Measurements from ENCODE around the gene TMEM14A. TPM values are rescaled to one million over a fixed set of nuclear protein-coding genes. Genes with fewer than 3 reads are reported as not detected.

TMEM14A gene
- total RNA-seq, 4 donors from 2014 or later: 6.2 to 9.3 (median 8.5) TPM

- intact Hi-C loops (cut with DNase I; ENCODE audit: low total_unique reads): loop anchor here (5.0 kb wide), 1 partner anchor 244 kb away; no protein-coding TSS in a partner anchor
- no peak for DNase-seq (ENCODE audit: low spot score in 2 of 2)
- TF ChIP-seq POLR2A (IDR thresholded peaks at IDR 0.05): no peak
- TF ChIP-seq, protein P1, sequence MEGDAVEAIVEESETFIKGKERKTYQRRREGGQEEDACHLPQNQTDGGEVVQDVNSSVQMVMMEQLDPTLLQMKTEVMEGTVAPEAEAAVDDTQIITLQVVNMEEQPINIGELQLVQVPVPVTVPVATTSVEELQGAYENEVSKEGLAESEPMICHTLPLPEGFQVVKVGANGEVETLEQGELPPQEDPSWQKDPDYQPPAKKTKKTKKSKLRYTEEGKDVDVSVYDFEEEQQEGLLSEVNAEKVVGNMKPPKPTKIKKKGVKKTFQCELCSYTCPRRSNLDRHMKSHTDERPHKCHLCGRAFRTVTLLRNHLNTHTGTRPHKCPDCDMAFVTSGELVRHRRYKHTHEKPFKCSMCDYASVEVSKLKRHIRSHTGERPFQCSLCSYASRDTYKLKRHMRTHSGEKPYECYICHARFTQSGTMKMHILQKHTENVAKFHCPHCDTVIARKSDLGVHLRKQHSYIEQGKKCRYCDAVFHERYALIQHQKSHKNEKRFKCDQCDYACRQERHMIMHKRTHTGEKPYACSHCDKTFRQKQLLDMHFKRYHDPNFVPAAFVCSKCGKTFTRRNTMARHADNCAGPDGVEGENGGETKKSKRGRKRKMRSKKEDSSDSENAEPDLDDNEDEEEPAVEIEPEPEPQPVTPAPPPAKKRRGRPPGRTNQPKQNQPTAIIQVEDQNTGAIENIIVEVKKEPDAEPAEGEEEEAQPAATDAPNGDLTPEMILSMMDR (IDR thresholded peaks at IDR 0.05): no peak
These were observed 9.4 kb upstream of the TMEM14A start for GRCh38 chr6:52661551-52661950.

GRCh38 chr6:52662031-52662430 lies 8.9 kb upstream of the TMEM14A start:
- no peak for DNase-seq (ENCODE audit: low spot score in 2 of 2)
- intact Hi-C loops (cut with DNase I; ENCODE audit: low total_unique reads): loop anchor here (5.0 kb wide), 1 partner anchor 245 kb away; no protein-coding TSS in a partner anchor
- WGBS, 2 donors: 79 to 81% methylated on average over 2 of the region's 2 CpGs
- TF ChIP-seq POLR2A (IDR thresholded peaks at IDR 0.05): no peak
- TF ChIP-seq, protein P1 (IDR thresholded peaks at IDR 0.05): no peak
- H3K4me3 ChIP-seq (ENCODE audit: low read depth, poor library complexity, severe bottlenecking): no peak overlapping the region

More at GRCh38 chr6:52661551-52661950, 9.4 kb upstream of the TMEM14A start:
- H3K4me3 ChIP-seq (ENCODE audit: low read depth, poor library complexity, severe bottlenecking): no peak overlapping the region
- whole genome bisulfite sequencing, 2 donors: 35 to 58% methylated on average over 3 of the region's 3 CpGs

- intact Hi-C loops (cut with DNase I; ENCODE audit: low total_unique reads): loop anchor here (5.0 kb wide), 1 partner anchor 246 kb away; no protein-coding TSS in a partner anchor
- no peak for DNase-seq (ENCODE audit: low spot score in 2 of 2)
- no peak overlapping the region for H3K4me3 ChIP-seq (ENCODE audit: low read depth, poor library complexity, severe bottlenecking)
- TF ChIP-seq, protein P1 (IDR thresholded peaks at IDR 0.05): peak in 1 of 3 donors; percentile 72
- no peak for TF ChIP-seq POLR2A (IDR thresholded peaks at IDR 0.05)
- WGBS, 2 donors: 21 to 22% methylated on average over 12 of the region's 12 CpGs
These were observed 7.6 kb upstream of the TMEM14A start for GRCh38 chr6:52663120-52663935.

- 0% methylated on average over 11 of the region's 11 CpGs for WGBS, 2 donors
- H3K4me3 ChIP-seq (ENCODE audit: low read depth, poor library complexity, severe bottlenecking): peak overlapping the region; percentile 51
- no peak for DNase-seq (ENCODE audit: low spot score in 2 of 2)
- TF ChIP-seq, protein P1 (IDR thresholded peaks at IDR 0.05): no peak
- TF ChIP-seq POLR2A (IDR thresholded peaks at IDR 0.05): no peak
- intact Hi-C loops (cut with DNase I; ENCODE audit: low total_unique reads): loop anchor here (5.0 kb wide), 1 partner anchor 247 kb away; no protein-coding TSS in a partner anchor
These were observed 7.1 kb upstream of the TMEM14A start for GRCh38 chr6:52663936-52664185.

DNA sequence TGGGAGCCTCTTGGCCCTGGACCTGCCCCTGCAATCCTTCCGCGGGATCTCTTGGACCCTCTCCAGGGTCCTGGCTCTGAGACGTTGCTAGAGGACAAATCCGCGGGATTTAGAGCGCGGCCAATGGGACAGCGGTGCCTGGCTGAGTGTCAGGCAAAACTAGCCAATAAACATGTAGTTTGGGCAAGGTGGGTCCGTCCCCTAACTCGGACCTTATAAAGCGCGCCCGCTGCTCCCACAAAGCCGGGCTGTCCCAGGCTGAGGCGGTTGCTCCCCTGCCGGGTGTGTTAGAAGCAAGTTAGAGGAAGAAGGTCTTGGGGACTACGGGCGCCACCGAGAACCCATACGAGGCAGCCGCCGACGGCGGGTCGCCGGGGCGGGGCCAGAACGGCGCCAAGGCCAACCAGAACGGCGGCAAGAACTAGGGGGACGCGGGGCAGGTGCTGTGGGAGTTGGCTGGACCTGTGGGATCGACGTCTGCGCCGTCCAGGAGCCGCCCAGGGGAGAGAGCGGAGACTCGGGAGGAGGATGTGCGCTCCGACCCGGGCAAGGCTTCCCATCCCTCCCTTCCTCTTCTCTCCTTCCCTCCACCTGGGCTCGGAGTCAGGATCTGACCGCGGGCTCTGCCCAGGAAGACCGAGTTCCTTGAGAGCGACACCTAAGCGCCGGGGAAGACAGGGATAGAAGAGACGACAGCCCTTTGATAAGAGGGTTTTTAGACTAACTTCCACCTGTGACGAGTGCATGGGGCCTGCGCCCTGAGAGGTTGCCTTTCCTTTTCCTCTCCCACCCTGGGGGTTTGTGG lies 6.5 kb upstream of the TMEM14A start:
- intact Hi-C loops (cut with DNase I; ENCODE audit: low total_unique reads): loop anchor here (5.0 kb wide), 1 partner anchor 247 kb away; no protein-coding TSS in a partner anchor

More for the DNA sequence above, 6.5 kb upstream of the TMEM14A start:
- TF ChIP-seq, protein P1 (IDR thresholded peaks at IDR 0.05): no peak
- TF ChIP-seq POLR2A (IDR thresholded peaks at IDR 0.05): no peak
- DNase-seq (ENCODE audit: low spot score in 2 of 2): peak; percentile 83 to 97
- peak overlapping the region; percentile 51 for H3K4me3 ChIP-seq (ENCODE audit: low read depth, poor library complexity, severe bottlenecking)
- WGBS, 2 donors: 2% methylated on average over 50 to 51 of the region's 53 CpGs
